ENCODE results near the gene FAM174C.

GRCh38 chr19:1280636-1281568, 5.6 kb downstream of the FAM174C start:
- TF ChIP-seq, protein P1, sequence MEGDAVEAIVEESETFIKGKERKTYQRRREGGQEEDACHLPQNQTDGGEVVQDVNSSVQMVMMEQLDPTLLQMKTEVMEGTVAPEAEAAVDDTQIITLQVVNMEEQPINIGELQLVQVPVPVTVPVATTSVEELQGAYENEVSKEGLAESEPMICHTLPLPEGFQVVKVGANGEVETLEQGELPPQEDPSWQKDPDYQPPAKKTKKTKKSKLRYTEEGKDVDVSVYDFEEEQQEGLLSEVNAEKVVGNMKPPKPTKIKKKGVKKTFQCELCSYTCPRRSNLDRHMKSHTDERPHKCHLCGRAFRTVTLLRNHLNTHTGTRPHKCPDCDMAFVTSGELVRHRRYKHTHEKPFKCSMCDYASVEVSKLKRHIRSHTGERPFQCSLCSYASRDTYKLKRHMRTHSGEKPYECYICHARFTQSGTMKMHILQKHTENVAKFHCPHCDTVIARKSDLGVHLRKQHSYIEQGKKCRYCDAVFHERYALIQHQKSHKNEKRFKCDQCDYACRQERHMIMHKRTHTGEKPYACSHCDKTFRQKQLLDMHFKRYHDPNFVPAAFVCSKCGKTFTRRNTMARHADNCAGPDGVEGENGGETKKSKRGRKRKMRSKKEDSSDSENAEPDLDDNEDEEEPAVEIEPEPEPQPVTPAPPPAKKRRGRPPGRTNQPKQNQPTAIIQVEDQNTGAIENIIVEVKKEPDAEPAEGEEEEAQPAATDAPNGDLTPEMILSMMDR (IDR thresholded peaks at IDR 0.05; ENCODE audit: insufficient read depth, low read length, poor library complexity, severe bottlenecking), result no peak
- no peak for TF ChIP-seq EZH2phosphoT487 (conservative IDR thresholded peaks at IDR 0.05; ENCODE audit: low read length)
